ENCODE data around the gene CCDC18.

DNA sequence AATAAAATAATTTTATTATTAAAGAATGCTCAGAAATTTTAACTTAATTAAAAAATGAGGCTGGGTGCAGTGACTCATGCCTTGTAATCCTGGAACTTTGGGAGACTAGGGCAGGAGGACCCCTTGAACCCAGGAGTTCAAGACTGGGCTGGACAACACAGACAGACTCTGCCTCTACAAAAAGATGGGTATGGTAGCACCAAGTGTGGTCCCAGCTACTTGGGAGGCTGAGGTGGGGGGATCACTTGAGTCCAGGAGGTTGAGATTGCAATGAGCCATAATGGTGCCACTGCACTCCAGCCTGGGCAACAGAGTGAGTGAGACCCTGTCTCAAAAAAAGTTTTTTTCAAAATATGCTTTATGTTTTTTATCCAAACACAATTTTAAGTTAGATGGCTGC, 25.6 kb upstream of the CCDC18 start:
- TF ChIP-seq EZH2 (IDR thresholded peaks at IDR 0.05) (no peak), POLR2AphosphoS5 (IDR thresholded peaks at IDR 0.05; ENCODE audit: borderline replicate concordance, low read depth, low read length) (no peak), FOXP2 (optimal IDR thresholded peaks at IDR 0.05; ENCODE audit: control extremely low read depth, extremely low read length, insufficient read depth) (no peak)

Measured in SK-N-MC (cell line).